BLaER1 treated with 17β-estradiol and CSF1 and Interleukin-3, amounts not matched to agents 10 nM and 100 nM (cell line): ENCODE measurements around the gene RTN1.

ENCODE experiments used
- H3K27ac ChIP-seq, 11 experiments: shearing (Covaris generic); formaldehyde crosslinking; 2 replicates each; pipeline ENCODE4 v1.8.1; 2022
- H3K27me3 ChIP-seq, 11 experiments: shearing (Covaris generic); formaldehyde crosslinking; 2 replicates each; pipeline ENCODE4 v1.8.1; 2022
- H3K36me3 ChIP-seq, 11 experiments: shearing (Covaris generic); formaldehyde crosslinking; 2 replicates each; pipeline ENCODE4 v1.8.1; 2022
- H3K4me1 ChIP-seq, 10 experiments: shearing (Covaris generic); formaldehyde crosslinking; 2 replicates each; pipeline ENCODE4 v1.8.1; 2022
- H3K4me2 ChIP-seq, 11 experiments: shearing (Covaris generic); formaldehyde crosslinking; 2 replicates each; pipeline ENCODE4 v1.8.1; 2022
- H3K4me3 ChIP-seq, 10 experiments: shearing (Covaris generic); formaldehyde crosslinking; 2 replicates each; pipeline ENCODE4 v1.8.1; 2022
- H3K9ac ChIP-seq, 11 experiments: shearing (Covaris generic); formaldehyde crosslinking; 2 replicates each; pipeline ENCODE4 v1.8.1; 2022
- H3K9me3 ChIP-seq, 11 experiments: shearing (Covaris generic); formaldehyde crosslinking; replicated peaks in 1 of 11; 2 replicates each; pipeline ENCODE4 v1.8.1; 2022
- H4K20me1 ChIP-seq, 11 experiments: shearing (Covaris generic); formaldehyde crosslinking; 2 replicates each; pipeline ENCODE4 v1.8.1; 2022
- Cebpa-rat ChIP-seq, 11 experiments: shearing (Covaris generic); IDR thresholded peaks; 2 replicates each; pipeline ENCODE4 v1.8.1; 2022

The RTN1 gene

GRCh38 chr14:59638885-59639284 lies 231.7 kb downstream of the RTN1 start:
- Histone ChIP-seq H3K27me3 (no peaks in the 10 kb centered on the region), H3K4me2 (no peak overlapping the region), H3K9me3 (peaks cover 15 to 38% (median 23%) of the 10 kb centered on the region in 11 experiments), H3K27ac (no peak overlapping the region), H3K4me3 (no peak overlapping the region), H4K20me1 (no peaks in the 10 kb centered on the region), H3K36me3 (no peaks in the 10 kb centered on the region), H3K4me1 (no peaks in the 10 kb centered on the region), H3K9ac (no peak overlapping the region)
- no peak for TF ChIP-seq Cebpa-rat (IDR thresholded peaks at IDR 0.05)

GRCh38 chr14:59634617-59635016 lies 236.0 kb downstream of the RTN1 start:
- H3K9me3 ChIP-seq: peaks cover 0 to 25% (median 16%) of the 10 kb centered on the region in 11 experiments; a peak in 15 of 22 replicates
- H3K4me1 ChIP-seq: no peaks in the 10 kb centered on the region
- H3K4me2 ChIP-seq: no peak overlapping the region
- H3K4me3 ChIP-seq: no peak overlapping the region
- TF ChIP-seq Cebpa-rat (IDR thresholded peaks at IDR 0.05): no peak
- H3K27me3 ChIP-seq: no peaks in the 10 kb centered on the region
- H3K27ac ChIP-seq: no peak overlapping the region
- no peaks in the 10 kb centered on the region for H4K20me1 ChIP-seq
- H3K36me3 ChIP-seq: no peaks in the 10 kb centered on the region
- H3K9ac ChIP-seq: no peak overlapping the region

GRCh38 chr14:59633486-59633885 lies 237.1 kb downstream of the RTN1 start:
- no peaks in the 10 kb centered on the region for H3K36me3 ChIP-seq
- H3K4me2 ChIP-seq: no peak overlapping the region
- H4K20me1 ChIP-seq: no peaks in the 10 kb centered on the region
- TF ChIP-seq Cebpa-rat (IDR thresholded peaks at IDR 0.05): no peak
- no peak overlapping the region for H3K9ac ChIP-seq
- peaks cover 0 to 25% (median 16%) of the 10 kb centered on the region in 11 experiments; a peak in 15 of 22 replicates for H3K9me3 ChIP-seq
- no peak overlapping the region for H3K27ac ChIP-seq
- H3K4me3 ChIP-seq: no peak overlapping the region
- no peaks in the 10 kb centered on the region for H3K4me1 ChIP-seq
- no peaks in the 10 kb centered on the region for H3K27me3 ChIP-seq

GRCh38 chr14:59632381-59632780 lies 238.2 kb downstream of the RTN1 start:
- TF ChIP-seq Cebpa-rat (IDR thresholded peaks at IDR 0.05): no peak
- Histone ChIP-seq H3K27me3 (no peaks in the 10 kb centered on the region), H3K27ac (no peak overlapping the region)

GRCh38 chr14:59631237-59631636 lies 239.3 kb downstream of the RTN1 start:
- H3K4me3 ChIP-seq: no peak overlapping the region
- H3K4me2 ChIP-seq: no peak overlapping the region
- peaks cover 0 to 19% (median 11%) of the 10 kb centered on the region in 11 experiments; a peak in 15 of 22 replicates for H3K9me3 ChIP-seq
- H3K4me1 ChIP-seq: no peaks in the 10 kb centered on the region
- no peak for TF ChIP-seq Cebpa-rat (IDR thresholded peaks at IDR 0.05)
- no peaks in the 10 kb centered on the region for H4K20me1 ChIP-seq
- H3K36me3 ChIP-seq: no peaks in the 10 kb centered on the region
- no peak overlapping the region for H3K9ac ChIP-seq
- H3K27ac ChIP-seq: no peak overlapping the region
- no peaks in the 10 kb centered on the region for H3K27me3 ChIP-seq

More at GRCh38 chr14:59632381-59632780, 238.2 kb downstream of the RTN1 start:
- H3K36me3 ChIP-seq: no peaks in the 10 kb centered on the region
- H3K4me1 ChIP-seq: no peaks in the 10 kb centered on the region
- H3K9me3 ChIP-seq: peaks cover 0 to 19% (median 12%) of the 10 kb centered on the region in 11 experiments; a peak in 15 of 22 replicates
- no peak overlapping the region for H3K9ac ChIP-seq
- no peaks in the 10 kb centered on the region for H4K20me1 ChIP-seq
- H3K4me3 ChIP-seq: no peak overlapping the region
- H3K4me2 ChIP-seq: no peak overlapping the region

- Histone ChIP-seq H4K20me1 (no peaks in the 10 kb centered on the region), H3K36me3 (no peaks in the 10 kb centered on the region), H3K27me3 (no peaks in the 10 kb centered on the region)
Observed at GRCh38 chr14:59630288-59630963, 240.2 kb downstream of the RTN1 start.

GRCh38 chr14:59629444-59630287 lies 240.9 kb downstream of the RTN1 start:
- no peak overlapping the region for H3K27ac ChIP-seq
- no peak overlapping the region for H3K4me2 ChIP-seq
- peaks cover 0 to 11% (median 6%) of the 10 kb centered on the region in 11 experiments; a peak in 13 of 22 replicates for H3K9me3 ChIP-seq
- no peaks in the 10 kb centered on the region for H4K20me1 ChIP-seq
- H3K9ac ChIP-seq: no peak overlapping the region
- TF ChIP-seq Cebpa-rat (IDR thresholded peaks at IDR 0.05): no peak
- H3K4me1 ChIP-seq: no peaks in the 10 kb centered on the region
- H3K4me3 ChIP-seq: no peak overlapping the region
- no peaks in the 10 kb centered on the region for H3K36me3 ChIP-seq
- no peaks in the 10 kb centered on the region for H3K27me3 ChIP-seq

More at GRCh38 chr14:59630288-59630963, 240.2 kb downstream of the RTN1 start:
- no peak overlapping the region for H3K4me3 ChIP-seq
- H3K27ac ChIP-seq: no peak overlapping the region
- peaks cover 0 to 18% (median 9%) of the 10 kb centered on the region in 11 experiments; a peak in 13 of 22 replicates for H3K9me3 ChIP-seq
- no peak overlapping the region for H3K9ac ChIP-seq
- no peaks in the 10 kb centered on the region for H3K4me1 ChIP-seq
- no peak overlapping the region for H3K4me2 ChIP-seq
- no peak for TF ChIP-seq Cebpa-rat (IDR thresholded peaks at IDR 0.05)

- H3K4me2 ChIP-seq: no peak overlapping the region
- H3K27ac ChIP-seq: no peak overlapping the region
- no peaks in the 10 kb centered on the region for H3K27me3 ChIP-seq
- no peak for TF ChIP-seq Cebpa-rat (IDR thresholded peaks at IDR 0.05)
- no peak overlapping the region for H3K4me3 ChIP-seq
- H3K9ac ChIP-seq: no peak overlapping the region
- no peaks in the 10 kb centered on the region for H3K36me3 ChIP-seq
- H3K9me3 ChIP-seq: peaks cover 0 to 8% (median 6%) of the 10 kb centered on the region in 11 experiments; a peak in 10 of 22 replicates
- H4K20me1 ChIP-seq: no peaks in the 10 kb centered on the region
- H3K4me1 ChIP-seq: no peaks in the 10 kb centered on the region
Observed at GRCh38 chr14:59627011-59627520, 243.5 kb downstream of the RTN1 start.

- no peaks in the 10 kb centered on the region for H3K27me3 ChIP-seq
Observed at GRCh38 chr14:59622631-59623030, 247.9 kb downstream of the RTN1 start.

More at GRCh38 chr14:59622631-59623030, 247.9 kb downstream of the RTN1 start:
- Histone ChIP-seq H4K20me1 (no peaks in the 10 kb centered on the region), H3K4me2 (no peak overlapping the region), H3K27ac (no peak overlapping the region), H3K36me3 (no peaks in the 10 kb centered on the region), H3K4me3 (no peak overlapping the region), H3K4me1 (peaks cover 0 to 16% (median 0%) of the 10 kb centered on the region in 10 experiments; a peak in 6 of 20 replicates), H3K9ac (no peak overlapping the region), H3K9me3 (no peaks in the 10 kb centered on the region)
- TF ChIP-seq Cebpa-rat (IDR thresholded peaks at IDR 0.05): no peak
